Fibroblast of pulmonary artery (primary cell): Measurements from ENCODE around the gene GTF2H1.

Experiments
- DNase-seq: peaks from one replicate; pipeline ENCODE4 v3.0.0-alpha.2; 2010; ENCODE audit warnings: low read depth
- H3K4me3 ChIP-seq: replicated peaks from 2 replicates; pipeline ENCODE4 v1.5.1; 2011; ENCODE audit warnings: low read depth, mild to moderate bottlenecking, control low read depth, low read length, moderate library complexity
- TF ChIP-seq, protein P1 (sequence below): IDR thresholded peaks from 2 replicates; pipeline ENCODE4 v1.5.1; 2011; ENCODE audit warnings: mild to moderate bottlenecking, control low read depth, low read length, inconsistent platforms; ENCODE audit errors: missing control alignments

Gene GTF2H1

DNA sequence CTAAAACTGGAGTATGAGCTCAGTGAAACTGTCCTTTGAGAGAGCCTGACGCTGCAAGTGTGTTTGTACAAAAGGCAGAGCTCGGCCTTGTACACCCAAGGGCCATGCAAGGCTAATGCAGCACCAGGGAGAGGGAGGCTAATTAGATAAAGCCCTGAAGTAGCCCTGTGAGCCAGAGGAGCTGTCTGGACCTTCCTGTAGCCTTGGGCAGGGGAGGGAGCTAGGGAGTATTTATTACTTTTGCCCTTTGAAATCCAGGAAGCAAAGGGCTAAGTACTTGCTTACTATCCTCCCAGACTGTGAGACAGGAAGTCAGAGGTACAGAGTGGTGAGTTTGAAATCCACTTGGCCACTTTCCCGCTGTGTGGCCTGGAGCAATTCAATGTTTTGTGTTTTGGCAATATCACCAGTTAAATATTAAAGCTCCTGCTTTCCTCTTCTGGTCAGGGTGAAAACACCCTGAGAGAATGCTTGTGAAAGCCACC lies 61.8 kb downstream of the GTF2H1 start:
- TF ChIP-seq, protein P1, sequence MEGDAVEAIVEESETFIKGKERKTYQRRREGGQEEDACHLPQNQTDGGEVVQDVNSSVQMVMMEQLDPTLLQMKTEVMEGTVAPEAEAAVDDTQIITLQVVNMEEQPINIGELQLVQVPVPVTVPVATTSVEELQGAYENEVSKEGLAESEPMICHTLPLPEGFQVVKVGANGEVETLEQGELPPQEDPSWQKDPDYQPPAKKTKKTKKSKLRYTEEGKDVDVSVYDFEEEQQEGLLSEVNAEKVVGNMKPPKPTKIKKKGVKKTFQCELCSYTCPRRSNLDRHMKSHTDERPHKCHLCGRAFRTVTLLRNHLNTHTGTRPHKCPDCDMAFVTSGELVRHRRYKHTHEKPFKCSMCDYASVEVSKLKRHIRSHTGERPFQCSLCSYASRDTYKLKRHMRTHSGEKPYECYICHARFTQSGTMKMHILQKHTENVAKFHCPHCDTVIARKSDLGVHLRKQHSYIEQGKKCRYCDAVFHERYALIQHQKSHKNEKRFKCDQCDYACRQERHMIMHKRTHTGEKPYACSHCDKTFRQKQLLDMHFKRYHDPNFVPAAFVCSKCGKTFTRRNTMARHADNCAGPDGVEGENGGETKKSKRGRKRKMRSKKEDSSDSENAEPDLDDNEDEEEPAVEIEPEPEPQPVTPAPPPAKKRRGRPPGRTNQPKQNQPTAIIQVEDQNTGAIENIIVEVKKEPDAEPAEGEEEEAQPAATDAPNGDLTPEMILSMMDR = no peak
- H3K4me3 ChIP-seq = peak overlapping the region; percentile 14
- DNase-seq = peak; percentile 91

DNA sequence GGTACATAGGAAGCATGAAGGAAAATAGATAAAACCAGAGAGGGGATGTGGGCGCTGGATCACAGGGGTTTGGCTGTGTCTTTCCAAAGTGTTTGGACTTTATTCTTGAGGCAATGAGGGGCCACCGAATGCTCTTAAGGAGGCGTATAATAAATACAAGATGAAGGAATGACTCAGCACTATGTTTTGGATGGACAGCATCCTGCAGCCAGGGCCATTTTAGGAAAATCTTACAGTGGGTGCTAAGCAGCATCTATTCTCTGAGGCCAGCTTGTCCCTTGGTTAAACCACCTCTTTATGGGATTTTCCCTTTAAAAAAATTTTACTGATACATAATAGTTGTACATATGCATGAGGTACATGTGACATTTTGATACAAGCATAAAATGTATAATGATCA lies 67.7 kb downstream of the GTF2H1 start:
- TF ChIP-seq, protein P1 = no peak
- DNase-seq = no peak
- no peak overlapping the region for H3K4me3 ChIP-seq

- DNase-seq = no peak
- TF ChIP-seq, protein P1 = no peak
- H3K4me3 ChIP-seq = no peak overlapping the region
These were observed 70.3 kb downstream of the GTF2H1 start for GRCh38 chr11:18392434-18393321.

DNA sequence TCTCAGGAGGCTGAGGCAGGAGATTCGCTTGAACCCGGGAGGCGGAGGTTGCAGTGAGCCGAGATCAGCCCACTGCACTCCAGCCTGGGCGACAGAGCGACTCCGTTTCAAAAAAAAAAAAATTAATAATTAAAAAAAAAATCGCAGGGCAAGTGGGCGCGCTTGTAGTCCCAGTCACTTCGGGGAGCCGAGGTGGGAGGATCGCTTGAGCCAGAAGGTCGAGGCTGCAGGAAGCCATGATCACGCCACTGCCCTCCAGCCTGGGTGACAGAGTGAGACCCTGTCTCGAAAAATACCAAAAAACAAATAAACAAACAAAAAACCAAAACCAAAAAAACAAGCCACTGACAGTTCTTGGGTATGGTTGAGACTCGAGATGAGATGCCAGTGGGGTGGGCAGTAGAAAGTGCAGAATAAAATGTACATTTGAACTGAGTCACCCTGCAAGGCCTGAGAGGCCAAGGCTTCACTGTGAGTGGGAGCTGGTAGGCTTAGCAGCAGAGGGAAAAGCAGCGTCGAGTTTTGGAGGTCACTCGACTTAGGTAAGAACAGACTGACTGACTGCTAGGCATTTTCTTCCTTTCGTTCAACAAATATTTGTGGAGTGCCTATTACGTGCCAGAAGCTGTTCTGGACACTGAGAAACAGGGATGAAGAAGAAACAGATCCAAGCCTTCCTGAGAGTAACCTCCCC lies 71.4 kb downstream of the GTF2H1 start:
- H3K4me3 ChIP-seq = peak overlapping the region; percentile 84
- TF ChIP-seq, protein P1 = no peak
- no peak for DNase-seq

GRCh38 chr11:18394275-18394927 lies 72.0 kb downstream of the GTF2H1 start, which contains the start of gene LDHA:
Gene LDHA, plus strand, starts transcription at chr11:18394563. Its CDS starts 2,280 bp downstream, at chr11:18396843.
- TF ChIP-seq, protein P1 = no peak
- H3K4me3 ChIP-seq = peak within 1 kb of the TSS; percentile 84
- DNase-seq = peak; percentile 97

DNA sequence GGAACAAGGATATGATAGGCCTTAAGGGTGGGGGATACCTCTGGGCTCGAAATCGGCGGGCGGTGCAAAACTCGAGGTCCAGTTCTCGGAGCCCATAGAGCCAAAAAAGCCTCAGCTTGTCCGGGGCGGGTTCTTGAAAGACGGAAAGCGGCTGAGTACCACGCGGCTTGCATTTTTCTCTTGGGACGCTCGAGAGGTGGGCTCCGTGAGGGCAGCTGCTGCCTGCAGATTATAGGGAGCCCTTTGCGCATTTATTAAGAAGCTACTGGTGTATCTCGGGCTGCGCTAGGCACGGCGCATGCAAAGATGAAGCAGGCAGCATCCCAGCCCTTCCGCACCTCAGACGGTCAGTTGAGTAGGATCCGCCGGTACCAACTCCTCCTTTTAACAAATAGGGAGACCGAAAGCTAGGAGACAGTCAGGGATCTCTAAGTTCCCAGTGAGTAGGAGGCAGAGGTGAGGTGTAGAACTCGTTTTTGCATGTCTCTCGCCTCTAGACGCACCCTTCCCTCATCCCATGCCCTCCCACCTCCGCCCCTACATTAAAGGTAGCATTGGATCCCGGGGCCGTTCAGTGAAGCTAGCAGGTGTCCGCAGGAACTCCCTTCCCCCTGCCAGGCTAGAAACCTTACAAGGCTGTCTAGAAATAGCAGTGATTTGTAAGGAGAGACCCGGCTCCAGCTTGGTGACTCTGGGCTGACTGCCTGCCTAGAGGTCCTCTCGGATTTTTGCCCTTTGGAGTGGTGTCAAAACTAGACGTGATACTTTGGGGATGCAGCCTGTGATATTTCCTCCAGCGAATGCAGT lies 72.8 kb downstream of the GTF2H1 start:
- peak; percentile 20 for DNase-seq
- TF ChIP-seq, protein P1 = no peak
- peak overlapping the region; percentile 84 for H3K4me3 ChIP-seq
